GM18519 (cell line): ENCODE measurements around the gene FRMPD2.
"Not testable (repeated sequence)": the region's sequence is repeated elsewhere in the genome, so short reads cannot be mapped to it uniquely, and the experiment has no call there.

ENCODE experiments used
- ATAC-seq: cut with Tn5 transposase; IDR thresholded peaks from one replicate; pipeline ENCODE4 v1.9.1; 2021; ENCODE audit warnings: mild to moderate bottlenecking, moderate library complexity; ENCODE audit not compliant: unreplicated experiment, low FRiP score

Gene FRMPD2

DNA sequence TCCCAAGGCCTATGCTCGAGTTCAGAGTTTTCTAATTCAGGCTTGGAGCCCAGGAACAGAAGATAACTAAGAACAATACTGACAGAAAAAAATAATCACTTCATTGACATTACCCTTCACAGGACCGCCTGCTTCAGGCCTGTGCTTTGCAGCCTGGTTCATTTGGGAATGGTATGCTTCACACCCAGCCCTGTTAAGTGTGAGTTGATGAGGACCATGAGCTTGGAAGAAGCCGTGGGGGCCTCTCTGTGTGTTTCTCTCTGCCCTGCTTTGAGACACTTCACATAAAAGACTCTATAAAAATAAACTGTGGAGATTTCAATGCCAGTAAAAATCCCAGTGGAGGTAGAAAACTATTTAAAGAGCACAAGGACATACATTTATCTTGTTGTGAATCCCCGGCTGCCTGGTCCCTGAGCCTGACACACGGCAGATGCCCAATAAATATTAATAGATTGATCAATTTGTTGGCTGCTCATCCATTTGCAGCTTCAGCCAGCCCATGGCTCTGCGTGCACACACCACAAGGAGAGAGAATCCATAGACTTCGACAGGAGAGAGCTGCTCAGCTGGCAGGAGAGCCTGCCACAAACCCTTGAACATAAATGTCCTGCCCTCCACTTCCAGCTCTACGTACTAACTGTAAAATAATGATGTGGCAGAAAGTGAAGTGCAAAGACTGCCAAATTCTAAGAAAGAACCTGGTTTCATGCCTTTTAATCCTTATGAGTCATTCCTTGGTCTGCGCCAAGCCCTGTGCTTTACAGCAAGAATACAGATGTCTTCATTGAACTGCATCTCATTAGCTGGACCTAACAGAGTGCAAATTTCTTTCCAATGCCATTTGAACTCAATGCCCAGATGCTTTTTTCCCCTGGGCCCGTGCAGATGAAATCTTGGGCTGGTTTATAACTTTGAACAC is 130.5 kb downstream of the FRMPD2 start:
- ATAC-seq, result not testable (repeated sequence)

DNA sequence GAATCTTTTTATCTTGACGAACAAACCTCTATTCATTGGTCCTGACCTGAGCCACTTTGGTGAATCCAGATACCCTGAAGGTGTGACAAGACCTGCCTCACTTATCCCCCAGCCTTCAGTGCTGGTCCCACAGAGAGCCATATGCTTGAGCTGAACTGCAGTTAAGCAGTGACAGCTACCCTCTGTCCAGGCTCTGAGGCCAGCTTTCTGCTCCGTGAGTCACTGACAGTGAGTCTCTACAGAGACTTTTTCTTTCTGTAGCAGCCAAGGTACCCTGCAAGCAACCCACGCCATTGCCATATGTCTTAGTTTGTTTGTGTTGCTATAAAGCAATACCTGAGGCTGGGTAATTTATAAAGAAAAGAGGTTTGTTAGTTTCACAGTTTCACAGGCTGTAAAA is 133.5 kb downstream of the FRMPD2 start:
- ATAC-seq, result not testable (repeated sequence)

DNA sequence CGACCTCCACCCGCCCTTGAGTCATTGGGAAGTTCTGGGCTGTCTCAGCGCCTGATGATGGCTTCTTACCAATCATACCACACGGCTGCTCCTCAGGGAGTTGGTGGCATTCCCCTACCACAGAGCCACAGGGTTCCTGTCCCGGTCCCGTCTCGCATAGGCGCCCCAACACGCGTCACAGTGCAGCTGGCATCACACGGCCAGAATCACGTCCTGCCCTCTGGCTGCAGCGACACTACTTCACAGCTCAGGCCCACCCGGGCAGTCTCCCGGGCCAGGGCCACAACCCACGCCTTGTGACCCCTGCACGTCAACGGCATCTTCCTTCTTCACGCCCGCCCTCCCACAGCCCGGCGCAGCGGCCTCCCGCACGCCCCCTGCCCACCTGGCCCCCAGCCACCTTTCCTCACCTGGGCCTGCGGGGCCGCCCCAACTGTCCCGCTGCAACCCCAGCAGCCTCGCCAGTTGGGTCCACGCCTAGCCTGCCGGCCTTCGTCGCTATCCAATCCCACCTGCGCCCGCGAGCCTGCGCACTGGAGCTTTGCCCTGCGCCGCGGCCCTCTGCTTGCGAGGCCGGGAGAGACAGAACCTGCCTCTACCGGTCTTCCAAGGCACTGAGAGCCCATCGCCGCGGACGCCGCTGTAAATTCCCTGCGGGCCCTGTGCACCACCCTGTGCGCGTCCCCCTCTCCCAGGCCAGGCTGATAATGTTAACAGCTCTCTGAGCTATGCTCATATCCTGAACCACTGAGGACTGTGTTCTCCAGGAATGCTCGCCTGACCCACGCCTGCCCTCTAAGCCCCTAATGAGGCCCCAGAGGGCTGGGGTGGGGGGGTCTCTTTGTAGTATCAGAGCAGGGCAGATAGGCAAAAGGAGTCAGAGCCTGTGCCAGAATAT is 134.3 kb downstream of the FRMPD2 start:
- ATAC-seq, result not testable (repeated sequence)

DNA sequence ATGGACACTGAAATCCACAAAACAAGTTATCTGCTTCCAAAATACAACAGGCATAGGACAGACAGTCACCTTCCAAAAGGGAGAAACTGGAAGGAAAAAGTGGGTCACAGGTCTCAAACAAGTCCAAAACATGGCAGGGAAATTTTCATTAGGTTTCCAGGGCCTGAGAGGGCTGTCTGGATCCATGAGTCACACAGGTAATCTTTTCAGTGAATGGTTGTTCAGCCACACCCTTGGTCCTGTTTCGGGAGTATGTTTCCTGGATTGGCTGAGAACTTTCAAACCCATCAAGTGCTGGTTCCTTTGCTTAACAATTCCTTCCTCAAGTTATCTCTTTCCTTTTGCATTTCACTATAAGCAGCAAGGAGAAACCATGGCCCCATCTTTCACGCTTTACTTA is 145.5 kb downstream of the FRMPD2 start:
- ATAC-seq, result not testable (repeated sequence)

DNA sequence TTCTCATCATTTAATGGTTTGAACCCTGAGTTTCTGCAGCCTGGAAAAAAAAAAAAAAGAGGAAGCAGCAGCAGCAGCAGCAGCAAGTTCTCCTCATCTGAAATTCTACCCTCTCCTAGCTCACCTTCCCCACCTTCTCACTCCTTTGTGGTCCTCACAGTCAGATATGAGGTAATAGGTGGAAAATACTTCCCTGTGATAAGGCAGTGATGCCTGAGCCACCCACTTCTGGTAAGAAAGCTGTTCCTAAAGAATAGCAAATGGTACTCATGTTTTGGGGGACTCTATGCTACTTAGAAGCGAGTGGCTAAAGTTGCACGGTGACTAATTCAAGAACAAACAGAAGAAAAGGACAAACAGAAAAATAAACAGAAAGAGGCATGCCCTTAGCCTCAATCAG is 148.2 kb downstream of the FRMPD2 start:
- ATAC-seq, result not testable (repeated sequence)

DNA sequence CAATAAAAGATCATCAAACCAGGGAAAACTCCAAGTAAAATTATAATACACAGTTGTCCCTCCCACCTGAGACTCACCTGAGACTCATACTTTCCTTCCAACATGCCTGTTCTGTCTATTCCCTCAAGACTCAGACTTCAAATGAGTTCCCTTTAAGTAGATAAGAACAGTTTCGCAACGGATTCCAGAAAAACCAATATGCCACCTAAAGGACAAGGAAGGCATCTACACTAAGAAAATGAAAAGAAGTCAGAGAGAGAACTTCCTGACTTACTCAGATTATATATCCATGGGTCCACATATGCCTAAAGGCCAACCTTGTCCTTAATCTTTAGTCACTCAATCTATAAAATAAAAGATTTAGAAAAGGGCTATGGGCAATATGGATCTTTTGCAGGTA is 148.9 kb downstream of the FRMPD2 start:
- ATAC-seq, result not testable (repeated sequence)

DNA sequence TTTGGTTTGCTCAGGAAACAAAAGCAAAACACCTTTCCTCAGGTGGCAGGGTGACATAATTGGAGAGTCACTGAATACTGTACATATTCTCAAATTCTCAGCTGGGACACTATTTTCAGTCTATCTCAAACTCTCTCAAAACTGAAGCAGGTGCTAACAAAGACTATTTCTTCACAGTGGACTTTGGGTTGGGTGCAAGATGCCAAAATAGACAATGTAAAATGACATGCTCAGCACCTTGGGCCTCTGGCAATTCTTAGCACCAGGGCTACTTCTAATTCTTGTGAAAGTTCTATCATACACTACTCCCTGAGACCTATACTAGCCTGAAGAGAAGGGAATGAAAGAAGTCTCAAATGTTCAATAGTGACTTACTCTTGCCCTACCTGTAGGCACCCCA is 151.9 kb downstream of the FRMPD2 start:
- not testable (repeated sequence) for ATAC-seq

DNA sequence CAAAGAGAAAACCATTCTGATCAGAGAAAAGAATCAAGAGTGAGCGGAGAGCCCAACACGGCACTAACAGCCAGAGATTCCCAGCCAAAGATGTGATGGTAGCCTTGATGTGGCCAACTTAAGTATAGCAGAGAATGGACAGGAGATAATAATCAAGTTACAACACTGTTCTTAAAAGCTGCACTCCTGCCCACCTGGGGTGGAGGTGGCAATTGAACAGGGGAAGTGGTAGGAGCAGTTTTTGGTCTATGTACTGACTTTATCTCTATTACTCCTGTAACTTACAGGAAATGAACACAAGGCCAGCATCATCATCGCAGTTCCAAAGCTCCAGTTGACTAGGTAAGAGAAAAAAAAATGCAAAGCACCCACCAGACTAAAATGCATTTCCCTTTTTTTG is 164.2 kb downstream of the FRMPD2 start:
- not testable (repeated sequence) for ATAC-seq
